Peyer's patch (tissue), 4 donors: ENCODE measurements around the gene MS4A4E.

ENCODE experiments used
- POLR2A ChIP-seq, 2 donors: fragments of 450-650 bp; IDR thresholded peaks; one replicate each; pipeline ENCODE4 v1.5.1; 2017; ENCODE audit warnings: antibody characterized with exemption in 2 of 2, mild to moderate bottlenecking in 2 of 2, moderate library complexity in 2 of 2
- TF ChIP-seq, protein P1 (sequence below), 6 experiments: fragments of 450-650 bp in 4 of 6; fragments of 200-600 bp in 2 of 6; sonication (generic) in 1 of 6; IDR thresholded peaks; one replicate each; pipeline ENCODE4 v1.5.1; 2017 to 2019; ENCODE audit warnings: antibody characterized with exemption in 6 of 6, mild to moderate bottlenecking in 3 of 6, moderate library complexity in 1 of 6

DNA sequence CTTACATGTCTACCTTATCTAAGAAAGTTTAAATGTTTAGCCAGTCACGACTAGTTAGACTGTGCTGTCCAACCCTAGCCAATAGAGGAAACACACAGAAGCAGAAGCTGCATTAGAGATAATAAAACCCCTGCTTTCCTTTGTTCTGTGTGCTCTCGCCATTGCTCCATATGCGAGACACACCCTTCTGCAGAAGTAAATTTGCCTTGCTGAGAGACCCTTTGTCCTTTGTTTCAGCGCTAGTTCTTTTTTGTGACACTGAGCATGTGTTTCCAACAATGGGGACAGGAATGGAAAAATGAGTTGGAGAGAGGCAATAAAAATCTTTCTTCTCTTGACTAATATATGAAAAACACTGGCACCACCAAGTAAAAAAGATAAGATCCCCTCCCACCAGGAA, 18.1 kb upstream of the MS4A4E start:
- TF ChIP-seq, protein P1, sequence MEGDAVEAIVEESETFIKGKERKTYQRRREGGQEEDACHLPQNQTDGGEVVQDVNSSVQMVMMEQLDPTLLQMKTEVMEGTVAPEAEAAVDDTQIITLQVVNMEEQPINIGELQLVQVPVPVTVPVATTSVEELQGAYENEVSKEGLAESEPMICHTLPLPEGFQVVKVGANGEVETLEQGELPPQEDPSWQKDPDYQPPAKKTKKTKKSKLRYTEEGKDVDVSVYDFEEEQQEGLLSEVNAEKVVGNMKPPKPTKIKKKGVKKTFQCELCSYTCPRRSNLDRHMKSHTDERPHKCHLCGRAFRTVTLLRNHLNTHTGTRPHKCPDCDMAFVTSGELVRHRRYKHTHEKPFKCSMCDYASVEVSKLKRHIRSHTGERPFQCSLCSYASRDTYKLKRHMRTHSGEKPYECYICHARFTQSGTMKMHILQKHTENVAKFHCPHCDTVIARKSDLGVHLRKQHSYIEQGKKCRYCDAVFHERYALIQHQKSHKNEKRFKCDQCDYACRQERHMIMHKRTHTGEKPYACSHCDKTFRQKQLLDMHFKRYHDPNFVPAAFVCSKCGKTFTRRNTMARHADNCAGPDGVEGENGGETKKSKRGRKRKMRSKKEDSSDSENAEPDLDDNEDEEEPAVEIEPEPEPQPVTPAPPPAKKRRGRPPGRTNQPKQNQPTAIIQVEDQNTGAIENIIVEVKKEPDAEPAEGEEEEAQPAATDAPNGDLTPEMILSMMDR (IDR thresholded peaks at IDR 0.05) = no peak
- TF ChIP-seq POLR2A (IDR thresholded peaks at IDR 0.05) = no peak
